Progenitor cell of endocrine pancreas (in vitro differentiated cells): ENCODE data around the gene SULT1A1. TPM values are rescaled to one million over a fixed set of nuclear protein-coding genes. Genes with fewer than 3 reads are reported as not detected.
"Not testable (repeated sequence)": the region's sequence is repeated elsewhere in the genome, so short reads cannot be mapped to it uniquely, and the experiment has no call there.

Experiments
- DNase-seq: peaks from one replicate; pipeline ENCODE4 v3.0.0; 2021; ENCODE audit warnings: low spot score; ENCODE audit not compliant: unreplicated experiment
- H3K27ac Mint-ChIP-seq: 2 replicates; pipeline ENCODE4 v1.8.0; 2021; ENCODE audit warnings: mild to moderate bottlenecking, moderate library complexity, mixed read lengths
- H3K27me3 Mint-ChIP-seq: 2 replicates; pipeline ENCODE4 v1.8.0; 2021; ENCODE audit warnings: mixed read lengths
- H3K36me3 Mint-ChIP-seq: 2 replicates; pipeline ENCODE4 v1.8.0; 2022; ENCODE audit warnings: mixed read lengths; ENCODE audit not compliant: insufficient read depth
- H3K4me1 Mint-ChIP-seq: 2 replicates; pipeline ENCODE4 v1.8.0; 2021; ENCODE audit warnings: low read depth, mixed read lengths
- H3K4me3 Mint-ChIP-seq: 2 replicates; pipeline ENCODE4 v1.8.0; 2021; ENCODE audit warnings: low read depth, mild to moderate bottlenecking, moderate library complexity, mixed read lengths
- H3K9me3 Mint-ChIP-seq: 2 replicates; pipeline ENCODE4 v1.8.0; 2021; ENCODE audit warnings: low read depth, mixed read lengths
- total RNA-seq: library from RNA; stranded (reverse); gene quantifications from 2 replicates; pipeline ENCODE4 v1.2.1, GENCODE V29; 2021
- TF ChIP-seq, protein P1 (sequence below): fragments of 200-600 bp; sonication (generic); IDR thresholded peaks from one replicate; pipeline ENCODE4 v1.5.0; 2021; ENCODE audit warnings: antibody characterized with exemption, mild to moderate bottlenecking; ENCODE audit not compliant: unreplicated experiment

Gene SULT1A1
- total RNA-seq, 1 donor from 2014 or later = 20.9 TPM

DNA sequence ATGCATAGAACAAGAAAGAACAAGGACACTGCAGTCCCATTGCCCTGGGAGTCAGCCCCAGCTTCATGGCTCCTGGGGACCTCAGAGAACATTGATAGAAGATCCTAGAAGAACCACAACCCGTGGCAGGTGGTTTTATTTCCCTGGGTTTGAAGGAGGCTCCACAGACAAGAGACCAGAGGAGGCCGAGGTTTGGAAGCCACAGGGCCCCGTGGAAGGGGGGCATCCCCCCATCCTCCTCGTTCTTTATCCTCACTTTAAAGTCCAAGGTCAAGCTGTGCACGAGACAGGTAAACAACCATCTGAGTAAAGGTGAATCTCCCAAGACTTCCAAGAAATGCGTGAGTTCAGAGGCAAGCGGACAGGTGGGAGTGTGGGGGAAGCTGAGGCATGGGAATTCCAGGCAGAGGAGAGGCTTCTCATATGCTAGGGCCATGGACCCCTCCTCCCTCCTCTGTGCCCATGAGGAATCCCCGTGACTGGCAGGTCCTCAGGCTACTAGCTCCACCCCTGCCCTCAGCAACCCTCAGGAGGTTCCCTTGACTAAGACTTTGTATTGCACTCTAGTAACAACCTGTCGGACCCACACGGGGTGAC, 849 bp upstream of the SULT1A1 start:
- Mint-ChIP-seq H3K27ac (peak overlapping the region; percentile 62), H3K36me3 (no peaks in the 10 kb centered on the region), H3K27me3 (no peaks in the 10 kb centered on the region), H3K9me3 (no peaks in the 10 kb centered on the region), H3K4me1 (peaks cover 17% of the 10 kb centered on the region), H3K4me3 (no peak overlapping the region)
- TF ChIP-seq, protein P1, sequence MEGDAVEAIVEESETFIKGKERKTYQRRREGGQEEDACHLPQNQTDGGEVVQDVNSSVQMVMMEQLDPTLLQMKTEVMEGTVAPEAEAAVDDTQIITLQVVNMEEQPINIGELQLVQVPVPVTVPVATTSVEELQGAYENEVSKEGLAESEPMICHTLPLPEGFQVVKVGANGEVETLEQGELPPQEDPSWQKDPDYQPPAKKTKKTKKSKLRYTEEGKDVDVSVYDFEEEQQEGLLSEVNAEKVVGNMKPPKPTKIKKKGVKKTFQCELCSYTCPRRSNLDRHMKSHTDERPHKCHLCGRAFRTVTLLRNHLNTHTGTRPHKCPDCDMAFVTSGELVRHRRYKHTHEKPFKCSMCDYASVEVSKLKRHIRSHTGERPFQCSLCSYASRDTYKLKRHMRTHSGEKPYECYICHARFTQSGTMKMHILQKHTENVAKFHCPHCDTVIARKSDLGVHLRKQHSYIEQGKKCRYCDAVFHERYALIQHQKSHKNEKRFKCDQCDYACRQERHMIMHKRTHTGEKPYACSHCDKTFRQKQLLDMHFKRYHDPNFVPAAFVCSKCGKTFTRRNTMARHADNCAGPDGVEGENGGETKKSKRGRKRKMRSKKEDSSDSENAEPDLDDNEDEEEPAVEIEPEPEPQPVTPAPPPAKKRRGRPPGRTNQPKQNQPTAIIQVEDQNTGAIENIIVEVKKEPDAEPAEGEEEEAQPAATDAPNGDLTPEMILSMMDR = no peak
- DNase-seq = no peak

- Mint-ChIP-seq H3K27ac (peak overlapping the region; percentile 92), H3K4me3 (peak overlapping the region; percentile 70), H3K4me1 (peaks cover 17% of the 10 kb centered on the region)
- not testable (repeated sequence) for H3K27me3 Mint-ChIP-seq, H3K36me3 Mint-ChIP-seq, DNase-seq, H3K9me3 Mint-ChIP-seq
Observed at GRCh38 chr16:28608867-28609596, 812 bp downstream of the SULT1A1 start.

DNA sequence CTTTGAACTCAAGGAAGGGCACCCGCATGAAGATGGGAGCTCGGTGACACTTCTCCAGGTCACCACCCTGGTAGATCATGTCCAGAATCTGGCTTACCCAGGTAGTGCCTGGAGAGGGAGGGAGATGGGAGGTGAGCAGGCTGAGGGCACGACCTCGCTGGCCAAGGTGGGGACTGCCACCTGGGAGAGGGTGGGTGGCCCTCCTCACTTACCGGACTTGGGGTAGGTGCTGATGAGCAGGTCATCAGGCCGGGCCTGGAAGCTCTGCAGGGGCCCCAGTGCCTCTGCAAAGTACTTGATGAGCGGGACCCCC, 1.4 kb downstream of the SULT1A1 start:
- H3K36me3 Mint-ChIP-seq, H3K27me3 Mint-ChIP-seq, H3K27ac Mint-ChIP-seq, DNase-seq, H3K9me3 Mint-ChIP-seq: not testable (repeated sequence)
- Mint-ChIP-seq H3K4me3 (peak overlapping the region; percentile 16), H3K4me1 (peaks cover 17% of the 10 kb centered on the region)

GRCh38 chr16:28607681-28608495, 2.0 kb downstream of the SULT1A1 start:
- H3K9me3 Mint-ChIP-seq, DNase-seq, H3K27ac Mint-ChIP-seq, H3K27me3 Mint-ChIP-seq, H3K36me3 Mint-ChIP-seq: not testable (repeated sequence)
- H3K4me3 Mint-ChIP-seq = peak overlapping the region; percentile 16
- H3K4me1 Mint-ChIP-seq = peaks cover 17% of the 10 kb centered on the region

- TF ChIP-seq, protein P1 = no peak
- no peak for DNase-seq
- no peak overlapping the region for H3K27ac Mint-ChIP-seq
Observed at GRCh38 chr16:28607116-28607623, 2.7 kb downstream of the SULT1A1 start.

DNA sequence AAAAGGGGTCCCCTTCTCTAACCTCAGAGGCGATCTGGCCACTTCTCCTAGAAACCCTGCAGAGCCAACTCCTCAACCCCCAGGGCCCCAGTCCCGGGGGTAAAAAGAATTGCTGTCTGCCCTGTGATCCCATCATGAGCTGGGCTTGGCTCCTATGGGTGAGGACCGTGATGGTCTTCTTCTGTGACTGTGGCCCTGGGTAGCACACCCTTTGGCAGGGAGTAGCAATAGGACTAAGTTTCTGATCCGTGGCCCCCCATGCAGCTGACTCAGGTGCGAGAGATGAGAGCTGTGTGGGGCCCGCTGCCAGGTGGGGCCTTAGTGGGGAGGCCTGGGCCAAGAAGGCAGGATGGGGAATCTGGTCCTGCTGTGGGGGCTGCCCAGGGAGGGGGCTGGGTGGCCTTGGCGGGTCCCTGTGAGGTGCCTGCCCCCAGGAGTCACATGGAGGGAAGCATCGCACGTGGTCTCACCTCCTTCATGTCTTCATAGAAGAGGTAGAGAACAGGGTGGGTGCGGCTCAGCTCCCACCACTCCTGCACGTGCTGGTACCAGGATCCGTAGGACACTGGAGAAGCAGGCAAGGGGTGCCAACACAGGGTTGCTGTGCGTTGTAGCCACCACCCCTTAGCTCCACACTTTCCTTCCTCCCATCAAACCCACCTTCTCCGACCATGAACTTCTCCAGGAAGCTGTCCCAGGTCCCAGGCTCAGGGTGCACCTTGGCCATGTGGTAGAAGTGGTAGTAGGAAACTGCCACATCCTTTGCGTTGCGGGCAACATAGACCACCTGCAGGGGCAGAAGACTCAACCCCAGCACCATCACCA, 3.3 kb downstream of the SULT1A1 start:
- Mint-ChIP-seq H3K27ac (no peak overlapping the region), H3K9me3 (no peaks in the 10 kb centered on the region), H3K36me3 (no peaks in the 10 kb centered on the region), H3K4me1 (peaks cover 17% of the 10 kb centered on the region), H3K27me3 (no peaks in the 10 kb centered on the region), H3K4me3 (no peak overlapping the region)
- DNase-seq = no peak
- TF ChIP-seq, protein P1 = no peak

More at GRCh38 chr16:28607116-28607623, 2.7 kb downstream of the SULT1A1 start:
- H3K36me3 Mint-ChIP-seq = no peaks in the 10 kb centered on the region
- H3K27me3 Mint-ChIP-seq = no peaks in the 10 kb centered on the region
- no peaks in the 10 kb centered on the region for H3K9me3 Mint-ChIP-seq
- peaks cover 17% of the 10 kb centered on the region for H3K4me1 Mint-ChIP-seq
- H3K4me3 Mint-ChIP-seq = no peak overlapping the region
